ENCODE data around the gene CDH8. TPM values are rescaled to one million over a fixed set of nuclear protein-coding genes. Genes with fewer than 3 reads are reported as not detected.

Gene CDH8
- total RNA-seq, 1 donor from 2014 or later, result 5.6 TPM

DNA sequence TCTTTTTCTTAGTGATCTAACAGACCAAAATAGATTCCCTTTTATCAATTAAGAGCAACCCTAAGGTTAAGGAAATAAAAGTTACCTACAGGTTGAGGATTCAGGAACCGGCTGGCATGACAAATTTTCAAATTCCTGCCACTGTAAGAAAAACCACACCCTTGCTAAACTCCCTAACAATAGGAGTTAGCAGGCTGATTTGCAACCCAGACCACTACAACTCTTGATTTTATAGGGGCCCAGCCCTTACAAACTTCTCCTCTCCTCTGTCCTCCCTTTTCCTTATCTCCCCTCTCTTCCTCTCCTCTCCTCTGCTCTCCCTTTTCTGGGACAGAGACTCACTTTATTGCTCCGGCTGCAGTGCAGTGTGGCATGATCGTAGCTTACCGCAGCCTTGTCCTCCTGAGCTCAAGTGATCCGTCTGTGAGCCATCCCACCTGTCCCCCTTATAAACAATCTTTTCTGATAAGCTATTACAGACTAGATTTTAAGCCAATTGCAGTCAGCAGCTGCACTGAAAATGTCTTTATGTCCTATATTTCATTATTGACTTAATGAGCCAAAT, 418.9 kb downstream of the CDH8 start:
- DNase-seq, result no peak

DNA sequence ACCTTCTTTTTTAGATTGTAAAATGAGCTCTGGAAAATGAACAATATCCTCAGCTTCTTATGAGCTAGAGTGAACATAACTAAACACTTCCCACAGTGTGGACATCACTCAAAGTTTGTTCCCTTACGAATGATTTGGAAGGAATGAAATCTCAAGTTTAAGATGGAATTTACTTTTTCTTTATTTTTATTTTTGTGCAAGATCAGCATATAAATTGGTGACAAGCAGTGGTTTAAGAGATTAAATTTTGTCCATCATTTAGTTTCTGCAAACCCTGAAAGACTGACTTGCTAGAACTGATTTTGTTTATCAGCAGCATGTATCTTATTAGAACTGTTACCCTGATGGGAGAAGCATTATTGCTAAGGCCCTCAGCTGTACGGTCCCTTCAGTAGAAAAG, 420.1 kb downstream of the CDH8 start:
- no peak for DNase-seq

DNA sequence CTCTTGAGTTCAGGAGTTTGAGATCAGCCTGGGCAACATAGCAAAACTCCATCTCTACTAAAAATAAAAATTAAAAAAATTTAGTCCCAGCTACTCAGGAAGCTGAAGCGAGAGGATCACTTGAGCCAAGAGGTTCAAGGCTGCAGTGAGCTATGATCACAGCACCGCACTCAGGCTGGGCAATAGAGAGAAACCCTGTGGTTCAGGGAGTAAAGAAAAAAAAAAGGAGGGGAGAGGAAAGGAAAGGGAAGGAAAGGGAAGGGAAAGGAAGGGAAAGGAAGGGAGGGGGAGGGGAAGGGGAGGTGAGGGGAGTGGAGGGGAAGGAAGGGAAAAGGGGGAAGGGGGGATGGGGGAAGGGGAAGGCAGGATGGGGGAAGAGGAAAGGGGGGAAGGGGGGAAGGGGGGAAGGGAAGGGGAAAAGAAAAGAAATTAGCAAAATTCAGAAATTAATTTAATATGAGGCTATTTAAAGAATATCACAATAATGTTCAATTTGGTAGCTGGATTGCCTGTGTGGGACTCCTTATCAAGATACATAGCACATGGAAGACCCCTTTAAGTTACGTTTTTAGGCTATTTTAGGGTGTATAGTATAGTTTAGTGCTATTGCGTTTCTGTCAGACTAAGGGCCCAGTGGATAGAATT, 424.3 kb downstream of the CDH8 start:
- no peak for DNase-seq

DNA sequence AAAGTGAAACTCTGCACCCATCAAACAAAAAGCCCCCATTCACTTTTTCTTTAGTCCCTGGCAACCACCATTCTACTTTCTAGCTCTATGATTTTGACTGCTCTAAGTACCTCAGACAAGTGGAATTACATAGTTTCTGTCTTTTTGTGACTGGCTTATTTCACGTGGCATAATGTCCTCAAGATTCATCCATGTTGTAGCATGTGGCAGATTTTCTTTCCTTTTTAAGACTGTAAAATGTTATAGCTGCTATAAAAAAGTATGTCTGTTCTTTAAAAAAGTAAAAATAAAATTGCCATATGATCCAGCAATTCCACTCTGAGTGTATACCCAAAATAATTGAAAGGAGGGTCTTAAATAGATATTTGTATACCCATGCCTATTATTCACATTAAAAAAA, 429.7 kb downstream of the CDH8 start:
- no peak for DNase-seq

Data from skin of body (tissue), 2 donors.